HCT116 (cell line): Measurements from ENCODE around the gene TMTC2.

ENCODE experiments used
- CTCF ChIP-seq, 3 experiments: fragments of 200-600 bp in 1 of 3; sonication (generic) in 1 of 3; IDR thresholded peaks in 2 of 3; conservative IDR thresholded peaks in 1 of 3; 2 replicates each; pipeline ENCODE4 v1.5.1; 2012 to 2017; ENCODE audit warnings: low read depth in 2 of 3, low read length in 2 of 3, antibody characterized with exemption in 1 of 3, borderline replicate concordance in 1 of 3, control low read depth in 1 of 3, mild to moderate bottlenecking in 1 of 3, mixed read lengths in 1 of 3, mixed run types in 1 of 3, moderate library complexity in 1 of 3; ENCODE audit not compliant: insufficient read depth in 1 of 3
- EZH2 ChIP-seq: fragments of 200-600 bp; sonication (generic); IDR thresholded peaks from 2 replicates; pipeline ENCODE4 v1.6.1; 2017; ENCODE audit warnings: antibody characterized with exemption, mixed run types
- JUND ChIP-seq: IDR thresholded peaks from 2 replicates; pipeline ENCODE4 v1.6.1; 2012
- MAX ChIP-seq: IDR thresholded peaks from 2 replicates; pipeline ENCODE4 v1.6.1; 2012
- POLR2A ChIP-seq: IDR thresholded peaks from 2 replicates; pipeline ENCODE4 v1.7.0; 2011; ENCODE audit warnings: borderline replicate concordance; ENCODE audit not compliant: insufficient read depth, insufficient read length; ENCODE audit errors: extremely low read depth
- RAD21 ChIP-seq: IDR thresholded peaks from 2 replicates; pipeline ENCODE4 v1.6.1; 2012; ENCODE audit warnings: low read depth, mild to moderate bottlenecking
- YY1 ChIP-seq: IDR thresholded peaks from 2 replicates; pipeline ENCODE4 v1.6.1; 2011; ENCODE audit warnings: low read length, low read depth, moderate library complexity, mild to moderate bottlenecking; ENCODE audit not compliant: insufficient replicate concordance; ENCODE audit errors: extremely low read depth

GRCh38 chr12:82651489-82651888, 35.2 kb upstream of the TMTC2 start:
- no peak for TF ChIP-seq YY1
- no peak for TF ChIP-seq CTCF (IDR thresholded peaks at IDR 0.05 in 2 of 3, conservative IDR thresholded peaks at IDR 0.05 in 1 of 3; ENCODE audit: borderline replicate concordance in 1 of 3, insufficient read depth in 1 of 3, low read depth in 2 of 3, low read length in 2 of 3)
- TF ChIP-seq RAD21: no peak
- no peak for TF ChIP-seq POLR2A
- TF ChIP-seq EZH2: no peak
- TF ChIP-seq MAX: no peak
- TF ChIP-seq JUND: peak; percentile 59
